ENCODE data around the gene MDGA2.

The MDGA2 gene

GRCh38 chr14:46989566-46989965 lies 685.8 kb downstream of the MDGA2 start:
- no peak for TF ChIP-seq ZFX (IDR thresholded peaks at IDR 0.05)
- TF ChIP-seq CTCF (conservative IDR thresholded peaks at IDR 0.05): no peak

GRCh38 chr14:46988312-46988711 lies 687.1 kb downstream of the MDGA2 start:
- H3K27ac ChIP-seq: no peak overlapping the region
- TF ChIP-seq ZFX (IDR thresholded peaks at IDR 0.05): no peak
- no peak for TF ChIP-seq CTCF (conservative IDR thresholded peaks at IDR 0.05)

More at GRCh38 chr14:46989566-46989965, 685.8 kb downstream of the MDGA2 start:
- no peak overlapping the region for H3K27ac ChIP-seq

GRCh38 chr14:46985529-46986380 lies 689.6 kb downstream of the MDGA2 start:
- H3K27ac ChIP-seq: no peak overlapping the region
- TF ChIP-seq CTCF (conservative IDR thresholded peaks at IDR 0.05): no peak

GRCh38 chr14:46973295-46973694 lies 702.1 kb downstream of the MDGA2 start:
- no peak for TF ChIP-seq ZFX (IDR thresholded peaks at IDR 0.05)
- TF ChIP-seq CTCF (conservative IDR thresholded peaks at IDR 0.05): no peak
- H3K27ac ChIP-seq: no peak overlapping the region

- TF ChIP-seq ZFX (IDR thresholded peaks at IDR 0.05) (no peak), CTCF (conservative IDR thresholded peaks at IDR 0.05) (no peak)
- H3K27ac ChIP-seq: no peak overlapping the region
Measured at GRCh38 chr14:46964378-46964777, 711.0 kb downstream of the MDGA2 start.

- TF ChIP-seq ZFX (IDR thresholded peaks at IDR 0.05) (no peak), CTCF (conservative IDR thresholded peaks at IDR 0.05) (0 out of 2 replicates have a peak, but pooled peaks have one; percentile 13)
- no peak overlapping the region for H3K27ac ChIP-seq
Measured at GRCh38 chr14:46951103-46951502, 724.3 kb downstream of the MDGA2 start.

- no peak overlapping the region for H3K27ac ChIP-seq
Measured at GRCh38 chr14:46940611-46941010, 734.8 kb downstream of the MDGA2 start.

More at GRCh38 chr14:46940611-46941010, 734.8 kb downstream of the MDGA2 start:
- TF ChIP-seq CTCF (conservative IDR thresholded peaks at IDR 0.05) (no peak), ZFX (IDR thresholded peaks at IDR 0.05) (no peak)

All from C4-2B (cell line).